H1 (cell line): ENCODE data around the gene OR4K2. TPM values are rescaled to one million over a fixed set of nuclear protein-coding genes. Genes with fewer than 3 reads are reported as not detected.

Experiments
- CTCF ChIA-PET: fragments of 300-600 bp; sonication (Branson Sonifier 250); formaldehyde crosslinking; loops from one replicate; lab custom pipeline; 2021; ENCODE audit not compliant: partially characterized antibody; lab: Charles Lee
- POLR2A ChIA-PET: fragments of 300-600 bp; sonication (Branson Sonifier 250); formaldehyde crosslinking; loops from one replicate; lab custom pipeline; 2021; ENCODE audit warnings: inconsistent platforms; ENCODE audit not compliant: partially characterized antibody; lab: Charles Lee
- DNase-seq, 2 experiments: peaks; one replicate each; pipeline versions ENCODE4 v3.0.0 to v3.0.0-alpha.2; 2010 to 2022; ENCODE audit warnings: low spot score in 2 of 2, low read depth in 1 of 2, mixed read lengths in 1 of 2
- FAIRE-seq: peaks from 2 replicates; lab custom pipeline; 2011; peaks lifted over from hg19 to GRCh38; lab: Jason Lieb, UNC
- H2AFZ ChIP-seq: 2 replicates; pipeline ENCODE4 v1.8.1; 2012; ENCODE audit warnings: low read length, inconsistent platforms
- H2AK5ac ChIP-seq: 2 replicates; pipeline ENCODE4 v1.6.1; 2013; ENCODE audit warnings: low read depth, low read length
- H2BK120ac ChIP-seq: replicated peaks from 2 replicates; pipeline ENCODE3; 2013; ENCODE audit warnings: low read depth, low read length, inconsistent platforms
- H2BK12ac ChIP-seq: 2 replicates; pipeline ENCODE4 v1.6.1; 2013; ENCODE audit warnings: low read depth, low read length
- H2BK15ac ChIP-seq: 2 replicates; pipeline ENCODE4 v1.6.1; 2013; ENCODE audit warnings: low read length
- H2BK20ac ChIP-seq: 2 replicates; pipeline ENCODE4 v1.6.1; 2013; ENCODE audit warnings: low read length
- H2BK5ac ChIP-seq: 2 replicates; pipeline ENCODE4 v1.6.1; 2013; ENCODE audit warnings: low read depth, low read length
- H3K14ac ChIP-seq: 2 replicates; pipeline ENCODE4 v1.6.1; 2013; ENCODE audit warnings: inconsistent platforms; ENCODE audit not compliant: insufficient read length
- H3K18ac ChIP-seq: 2 replicates; pipeline ENCODE4 v1.6.1; 2013; ENCODE audit warnings: low read length; ENCODE audit errors: extremely low read depth
- H3K23ac ChIP-seq: 2 replicates; pipeline ENCODE4 v1.6.1; 2013; ENCODE audit warnings: inconsistent platforms; ENCODE audit not compliant: insufficient read length
- H3K23me2 ChIP-seq: 2 replicates; pipeline ENCODE4 v1.6.1; 2013; ENCODE audit warnings: low read depth, low read length
- H3K27ac ChIP-seq: 2 replicates; pipeline ENCODE4 v1.6.1; 2011; ENCODE audit warnings: low read depth, low read length, inconsistent platforms
- H3K27me3 ChIP-seq, 4 experiments: replicated peaks in 1 of 4; 1 replicate in 1 of 4; 2 replicates in 3 of 4; pipeline versions ENCODE4 v1.6.1 to v1.8.1; 2011 to 2013; ENCODE audit warnings: low read length in 3 of 4, mild to moderate bottlenecking in 3 of 4, inconsistent platforms in 2 of 4, mixed read lengths in 2 of 4, moderate library complexity in 1 of 4; ENCODE audit not compliant: control insufficient read depth in 3 of 4, insufficient read depth in 3 of 4; ENCODE audit errors: extremely low read depth in 1 of 4
- H3K36me3 ChIP-seq, 4 experiments: 2 replicates each; pipeline versions ENCODE4 v1.6.1 to v1.8.1; 2011 to 2013; ENCODE audit warnings: mild to moderate bottlenecking in 4 of 4, low read length in 3 of 4, moderate library complexity in 2 of 4, control low read depth in 1 of 4, inconsistent platforms in 1 of 4; ENCODE audit not compliant: insufficient read depth in 4 of 4, control insufficient read depth in 2 of 4
- H3K4ac ChIP-seq: replicated peaks from 2 replicates; pipeline ENCODE3; 2013; ENCODE audit warnings: low read length, low read depth, mixed read lengths, inconsistent platforms; ENCODE audit not compliant: insufficient read length
- H3K4me1 ChIP-seq, 4 experiments: replicated peaks in 1 of 4; 1 replicate in 1 of 4; 2 replicates in 3 of 4; pipeline versions ENCODE4 v1.6.1 to v1.8.1; 2011 to 2013; ENCODE audit warnings: low read length in 3 of 4, inconsistent platforms in 2 of 4, mixed read lengths in 1 of 4; ENCODE audit not compliant: insufficient read depth in 4 of 4, control insufficient read depth in 3 of 4
- H3K4me2 ChIP-seq, 2 experiments: 2 replicates each; pipeline versions ENCODE4 v1.6.1 to v1.8.1; 2011 to 2013; ENCODE audit warnings: low read depth in 2 of 2, low read length in 2 of 2, control low read depth in 1 of 2, inconsistent platforms in 1 of 2, mild to moderate bottlenecking in 1 of 2; ENCODE audit not compliant: insufficient read depth in 1 of 2
- H3K4me3 ChIP-seq, 4 experiments: fragments of 200-600, 300-600 bp in 1 of 4; sonication (generic), shearing (Covaris generic), sonication (Bioruptor Twin) in 1 of 4; 2 replicates each; pipeline versions ENCODE4 v1.5.1 to v1.8.1; 2011 to 2016; ENCODE audit warnings: low read length in 4 of 4, low read depth in 3 of 4, control low read depth in 2 of 4, inconsistent platforms in 2 of 4, mild to moderate bottlenecking in 2 of 4, mixed read lengths in 1 of 4, moderate library complexity in 1 of 4; ENCODE audit not compliant: insufficient read depth in 2 of 4; ENCODE audit errors: extremely low read depth in 1 of 4
- H3K56ac ChIP-seq: replicated peaks from 2 replicates; pipeline ENCODE3; 2013; ENCODE audit warnings: low read depth, mild to moderate bottlenecking, mixed read lengths, low read length, inconsistent platforms; ENCODE audit not compliant: insufficient read length
- H3K79me1 ChIP-seq: 2 replicates; pipeline ENCODE4 v1.6.1; 2013; ENCODE audit warnings: low read depth, low read length, control low read depth
- H3K79me2 ChIP-seq, 2 experiments: 2 replicates each; pipeline versions ENCODE4 v1.6.1 to v1.8.1; 2012 to 2013; ENCODE audit warnings: low read length in 2 of 2, mild to moderate bottlenecking in 2 of 2, inconsistent platforms in 1 of 2; ENCODE audit not compliant: insufficient read depth in 2 of 2, control insufficient read depth in 1 of 2
- H3K9ac ChIP-seq, 4 experiments: replicated peaks in 1 of 4; 1 replicate in 1 of 4; 2 replicates in 3 of 4; pipeline versions ENCODE4 v1.6.1 to v1.8.1; 2011 to 2013; ENCODE audit warnings: low read depth in 3 of 4, low read length in 3 of 4, control low read depth in 2 of 4, mild to moderate bottlenecking in 2 of 4, moderate library complexity in 2 of 4, inconsistent platforms in 1 of 4; ENCODE audit errors: extremely low read depth in 1 of 4
- H3K9me3 ChIP-seq, 2 experiments: 2 replicates each; pipeline versions ENCODE4 v1.6.1 to v1.8.1; 2012 to 2013; ENCODE audit warnings: mild to moderate bottlenecking in 2 of 2, moderate library complexity in 2 of 2, control low read depth in 1 of 2, inconsistent platforms in 1 of 2, low read depth in 1 of 2, low read length in 1 of 2, mixed read lengths in 1 of 2; ENCODE audit not compliant: insufficient read depth in 2 of 2
- H4K20me1 ChIP-seq, 2 experiments: replicated peaks in 1 of 2; 2 replicates each; pipeline versions ENCODE3 to v1.8.1; 2011 to 2013; ENCODE audit warnings: inconsistent platforms in 2 of 2, low read length in 2 of 2, mild to moderate bottlenecking in 1 of 2; ENCODE audit not compliant: insufficient read depth in 2 of 2, control insufficient read depth in 1 of 2
- H4K5ac ChIP-seq: 2 replicates; pipeline ENCODE4 v1.6.1; 2013; ENCODE audit warnings: low read length, low read depth, mixed read lengths, inconsistent platforms; ENCODE audit not compliant: insufficient read length
- H4K8ac ChIP-seq: 2 replicates; pipeline ENCODE4 v1.8.0; 2013; ENCODE audit warnings: mild to moderate bottlenecking, moderate library complexity, low read length, inconsistent platforms; ENCODE audit not compliant: insufficient read depth; ENCODE audit errors: extremely low read depth
- H4K91ac ChIP-seq: replicated peaks from 2 replicates; pipeline ENCODE3; 2013; ENCODE audit warnings: low read length, mixed read lengths, inconsistent platforms; ENCODE audit not compliant: insufficient read length
- CHD2 ChIP-seq: IDR thresholded peaks from 2 replicates; pipeline ENCODE4 v1.6.1; 2012; ENCODE audit warnings: low read length, improper control_type of control experiment
- GTF2F1 ChIP-seq: IDR thresholded peaks from 2 replicates; pipeline ENCODE4 v1.6.1; 2012; ENCODE audit warnings: low read depth, low read length, improper control_type of control experiment, borderline replicate concordance
- JUN ChIP-seq: IDR thresholded peaks from 2 replicates; pipeline ENCODE4 v1.6.1; 2011; ENCODE audit warnings: low read depth, mild to moderate bottlenecking, improper control_type of control experiment, low read length
- RAD21 ChIP-seq, 2 experiments: IDR thresholded peaks in 1 of 2; conservative IDR thresholded peaks in 1 of 2; 2 replicates each; pipeline ENCODE4 v1.6.1; 2011; ENCODE audit warnings: low read depth in 2 of 2, low read length in 2 of 2, improper control_type of control experiment in 1 of 2, inconsistent platforms in 1 of 2, mild to moderate bottlenecking in 1 of 2, moderate library complexity in 1 of 2
- RBBP5 ChIP-seq: IDR thresholded peaks from 2 replicates; pipeline ENCODE4 v1.7.1; 2012; ENCODE audit warnings: low read depth, mild to moderate bottlenecking, inconsistent platforms, low read length, moderate library complexity, borderline replicate concordance
- RFX5 ChIP-seq: IDR thresholded peaks from 2 replicates; pipeline ENCODE4 v1.6.1; 2011; ENCODE audit warnings: low read depth, low read length, improper control_type of control experiment, borderline replicate concordance
- SUZ12 ChIP-seq: fragments of 200-600 bp; sonication (generic); IDR thresholded peaks from 2 replicates; pipeline ENCODE4 v1.6.1; 2012; ENCODE audit warnings: mild to moderate bottlenecking, inconsistent platforms, low read length, moderate library complexity, mixed read lengths
- TAF7 ChIP-seq: optimal IDR thresholded peaks from 2 replicates; pipeline ENCODE3; 2011; ENCODE audit warnings: low read depth, mild to moderate bottlenecking, inconsistent platforms, low read length, moderate library complexity, borderline replicate concordance
- YY1 ChIP-seq: IDR thresholded peaks from 2 replicates; pipeline ENCODE4 v1.6.1; 2011; ENCODE audit warnings: low read depth, mild to moderate bottlenecking, low read length
- WGBS, 2 experiments: shearing (Covaris generic) in 1 of 2; methylation state at CpG; one replicate each; pipeline versions ENCODE4 v1.1.6 to v1.1.7; 2013 to 2015; ENCODE audit warnings: low lambda C conversion rate in 2 of 2, mixed read lengths in 2 of 2, inconsistent platforms in 1 of 2, low coverage in 1 of 2, missing lambda C conversion rate in 1 of 2; ENCODE audit not compliant: insufficient replicate concordance in 2 of 2, insufficient coverage in 1 of 2, insufficient read length in 1 of 2; ENCODE audit errors: extremely low coverage in 1 of 2, missing lambda C conversion rate in 1 of 2; 5-methylcytosine and 5-hydroxymethylcytosine counted together
- polyA plus RNA-seq, 7 experiments: library from polyadenylated mRNA; depleted of rRNA in 3 of 7; stranded (reverse) in 5 of 7; unstranded in 2 of 7; fragments of >200 nt in 5 of 7; fragments of 200-250 nt in 2 of 7; gene quantifications; 1 replicate in 5 of 7; 2 replicates in 1 of 7; 4 replicates in 1 of 7; pipeline versions ENCODE4 v1.2.1 to v1.2.3, GENCODE V29; 2011 to 2013; ENCODE audit warnings: missing spikeins in 2 of 7, mixed read lengths in 2 of 7
- total RNA-seq: library from RNA; stranded (reverse); fragmentation: NEBNext Ultra II Directional; extraction: Animal tissue kit (Norgen Biotek cat#: 25700); gene quantifications from 2 replicates; pipeline ENCODE4 v1.2.1, GENCODE V29; 2021

OR4K2 gene
- total and polyA plus RNA-seq, 2 of the 8 experiments (the other 6 are each of a cell fraction or from before 2014, with no cell fraction given), result not detected

DNA sequence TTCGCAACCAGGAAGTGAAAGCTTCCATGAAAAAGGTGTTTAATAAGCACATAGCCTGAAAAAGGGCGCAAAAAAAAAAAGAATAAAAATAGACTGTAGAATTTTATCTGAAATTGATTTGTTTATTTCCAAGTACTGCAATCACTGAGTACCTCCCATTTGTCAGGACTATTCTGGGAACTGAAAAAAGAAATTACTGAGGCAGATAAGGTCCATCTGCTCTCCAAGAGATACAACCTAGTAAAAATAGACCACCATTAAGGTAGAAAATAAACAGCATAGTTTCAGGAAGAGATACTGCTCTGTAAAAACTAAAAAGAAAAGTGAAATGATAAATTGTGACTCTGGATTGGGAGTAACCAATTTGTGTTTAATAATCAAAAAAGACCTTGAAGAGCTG lies 46.6 kb upstream of the OR4K2 start:
- WGBS, 2 experiments, result 73% methylated on average over 2 of the region's 2 CpGs; no CpG with 5 or more reads in 1 of the 2 experiments
- no peak overlapping the region for H4K5ac ChIP-seq
- H3K27ac ChIP-seq, result no peak overlapping the region
- CTCF ChIA-PET, result no interaction called here
- no peak overlapping the region for H2BK12ac ChIP-seq
- H3K9me3 ChIP-seq, result peaks cover 16 to 27% of the 10 kb centered on the region in 2 experiments; a peak in 3 of 4 replicates
- H2BK20ac ChIP-seq, result no peak overlapping the region
- no peak overlapping the region for H2BK5ac ChIP-seq
- H3K4ac ChIP-seq, result no peak overlapping the region
- H3K4me1 ChIP-seq, result no peaks in the 10 kb centered on the region
- no peak for DNase-seq
- TF ChIP-seq CHD2 (no peak), SUZ12 (no peak), JUN (no peak), GTF2F1 (no peak), YY1 (no peak), TAF7 (no peak), RBBP5 (no peak), RFX5 (no peak), RAD21 (IDR thresholded peaks at IDR 0.05 in 1 of 2, conservative IDR thresholded peaks at IDR 0.05 in 1 of 2; ENCODE audit: low read depth in 2 of 2, low read length in 2 of 2) (no peak)
- TF ChIP-seq, all 59 proteins: peak for 0
- FAIRE-seq, result no peak
- no peak overlapping the region for H3K4me2 ChIP-seq
- no peak overlapping the region for H3K56ac ChIP-seq
- POLR2A ChIA-PET, result no interaction called here
- no peaks in the 10 kb centered on the region for H3K79me2 ChIP-seq
- H4K8ac ChIP-seq, result no peak overlapping the region
- no peaks in the 10 kb centered on the region for H3K79me1 ChIP-seq
- H4K91ac ChIP-seq, result no peak overlapping the region
- no peaks in the 10 kb centered on the region for H3K36me3 ChIP-seq
- H3K14ac ChIP-seq, result no peak overlapping the region
- H3K4me3 ChIP-seq, result no peak overlapping the region
- H2AK5ac ChIP-seq, result no peak overlapping the region
- H2BK120ac ChIP-seq, result no peak overlapping the region
- H3K23ac ChIP-seq, result no peak overlapping the region
- H3K18ac ChIP-seq, result no peak overlapping the region
- H3K27me3 ChIP-seq, result no peaks in the 10 kb centered on the region
- H3K23me2 ChIP-seq, result no peaks in the 10 kb centered on the region
- no peaks in the 10 kb centered on the region for H4K20me1 ChIP-seq
- H2AFZ ChIP-seq, result no peak overlapping the region
- no peak overlapping the region for H3K9ac ChIP-seq
- no peak overlapping the region for H2BK15ac ChIP-seq
